Transverse colon (tissue), 4 donors: Measurements from ENCODE around the gene GALNT6. TPM values are rescaled to one million over a fixed set of nuclear protein-coding genes. Genes with fewer than 3 reads are reported as not detected.

Source experiments
- DNase-seq: peaks from one replicate; pipeline ENCODE4 v3.0.0-alpha.2; 2019
- H3K27ac ChIP-seq, 4 donors: fragments of 200-600 bp; sonication (generic); 2 replicates each; pipeline ENCODE4 v1.5.1; 2016 to 2018; ENCODE audit warnings: inconsistent platforms in 4 of 4
- H3K27me3 ChIP-seq: fragments of 200-600 bp; sonication (generic); 2 replicates; pipeline ENCODE4 v1.5.1; 2017; ENCODE audit warnings: inconsistent platforms
- H3K36me3 ChIP-seq, 4 donors: fragments of 200-600 bp; sonication (generic); 2 replicates each; pipeline ENCODE4 v1.5.1; 2017 to 2019; ENCODE audit warnings: inconsistent platforms in 4 of 4
- H3K4me1 ChIP-seq, 4 donors: fragments of 200-600 bp; sonication (generic); 2 replicates each; pipeline ENCODE4 v1.5.1; 2017 to 2020; ENCODE audit warnings: inconsistent platforms in 4 of 4
- H3K4me3 ChIP-seq, 4 donors: fragments of 200-600 bp; sonication (generic); 1 replicate in 1 of 4; 2 replicates in 3 of 4; pipeline versions ENCODE4 v1.5.1 to v1.6.1; 2017 to 2019; ENCODE audit warnings: inconsistent platforms in 4 of 4
- H3K9me3 ChIP-seq, 2 donors: fragments of 200-600 bp; sonication (generic); 2 replicates each; pipeline ENCODE4 v1.5.1; 2017 to 2019; ENCODE audit warnings: inconsistent platforms in 2 of 2
- EP300 ChIP-seq: sonication (generic); formaldehyde crosslinking; IDR thresholded peaks from one replicate; pipeline ENCODE4 v1.6.1; 2017; ENCODE audit warnings: antibody characterized with exemption, low read depth
- POLR2A ChIP-seq: fragments of 450-650 bp; IDR thresholded peaks from one replicate; pipeline ENCODE4 v1.6.1; 2016; ENCODE audit warnings: antibody characterized with exemption, mild to moderate bottlenecking, moderate library complexity
- POLR2AphosphoS5 ChIP-seq, 3 donors: sonication (generic); formaldehyde crosslinking; IDR thresholded peaks; one replicate each; pipeline ENCODE4 v1.6.1; 2016; ENCODE audit warnings: antibody characterized with exemption in 3 of 3
- WGBS, 2 donors: methylation state at CpG; one replicate each; pipeline ENCODE4 v1.1.5; 2018; ENCODE audit warnings: low coverage in 1 of 2; 5-methylcytosine and 5-hydroxymethylcytosine counted together
- in situ Hi-C, 4 donors: fragments of 200-750 bp; cut with MboI; loops; one replicate each; pipeline versions ENCODE4 v1.15.0 to v1.15.1; 2017; ENCODE audit warnings: low sequenced_read_pairs in 3 of 4, low pct_ligation_motif_present in 1 of 4, low pct_unique_long_range_greater_than_20kb in 1 of 4
- intact Hi-C: fragments of 100-400 bp; cut with DNase I; formaldehyde crosslinking; loops from one replicate; pipeline ENCODE4 v1.15.1; 2023; ENCODE audit warnings: low total_unique reads
- total RNA-seq, 4 donors: library from RNA; depleted of rRNA; stranded (reverse); fragments of >200 nt; gene quantifications; one replicate each; pipeline ENCODE4 v1.1.0, GENCODE V29; 2016
- TF ChIP-seq, protein P1 (sequence below), 5 experiments: fragments of 200-600 bp in 3 of 5; fragments of 450-650 bp in 2 of 5; sonication (generic) in 3 of 5; IDR thresholded peaks; 1 replicate in 2 of 5; 2 replicates in 3 of 5; pipeline ENCODE4 v1.5.1; 2016 to 2017; ENCODE audit warnings: antibody characterized with exemption in 5 of 5, inconsistent platforms in 3 of 5, mild to moderate bottlenecking in 2 of 5, moderate library complexity in 1 of 5

The GALNT6 gene
- total RNA-seq, 4 donors from 2014 or later, result 17.5 to 52.7 (median 26.8) TPM

DNA sequence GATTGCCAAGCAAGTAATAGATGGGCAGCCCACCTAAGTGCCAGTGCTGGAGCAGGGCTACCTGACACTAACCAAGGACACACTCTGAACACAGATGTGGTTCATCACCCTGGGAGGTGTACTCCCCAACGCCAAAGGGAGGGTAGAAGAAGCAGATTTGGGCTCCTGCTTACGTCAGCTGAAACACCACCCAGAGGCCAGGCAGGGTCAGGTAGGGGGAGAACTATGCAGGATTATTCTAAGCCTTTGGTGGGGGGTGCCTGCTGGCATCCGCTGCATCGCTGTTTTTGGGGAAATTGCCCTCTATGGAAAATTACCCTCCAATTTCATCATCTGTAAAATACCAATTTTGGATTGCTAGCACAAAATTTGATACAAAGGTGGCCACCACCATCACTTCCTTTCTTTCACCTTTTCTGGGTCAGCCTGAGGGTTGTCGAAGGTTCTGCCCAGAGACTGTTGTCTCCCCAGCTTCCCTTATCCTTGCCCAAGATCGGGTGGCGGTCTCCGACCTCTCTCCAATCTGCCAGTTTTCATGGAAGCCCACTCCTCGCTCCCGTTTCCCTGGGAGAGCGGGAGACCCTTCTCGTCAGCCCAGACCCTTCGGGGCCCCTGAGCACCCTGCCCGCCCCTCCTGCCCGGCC is 67.8 kb downstream of the GALNT6 start:
- Histone ChIP-seq H3K27ac (peak overlapping the region; percentile 67 to 84 (median 74)), H3K4me3 (peak overlapping the region in 3 of 4 donors; percentile 14 to 41 (median 28)), H3K36me3 (no peaks in the 10 kb centered on the region), H3K27me3 (no peaks in the 10 kb centered on the region), H3K9me3 (no peaks in the 10 kb centered on the region), H3K4me1 (peaks cover 0 to 44% (median 18%) of the 10 kb centered on the region in 4 donors)
- intact Hi-C loops (no loop called here), in situ Hi-C loops (no loop called here)
- peak; percentile 53 for DNase-seq
- WGBS, 2 donors, result 67% methylated on average over 4 to 15 of the region's 15 CpGs
- TF ChIP-seq POLR2A, result no peak
- peak in 1 of 3 donors; percentile 16 for TF ChIP-seq POLR2AphosphoS5 (IDR thresholded peaks at IDR 0.05)
- TF ChIP-seq, protein P1, sequence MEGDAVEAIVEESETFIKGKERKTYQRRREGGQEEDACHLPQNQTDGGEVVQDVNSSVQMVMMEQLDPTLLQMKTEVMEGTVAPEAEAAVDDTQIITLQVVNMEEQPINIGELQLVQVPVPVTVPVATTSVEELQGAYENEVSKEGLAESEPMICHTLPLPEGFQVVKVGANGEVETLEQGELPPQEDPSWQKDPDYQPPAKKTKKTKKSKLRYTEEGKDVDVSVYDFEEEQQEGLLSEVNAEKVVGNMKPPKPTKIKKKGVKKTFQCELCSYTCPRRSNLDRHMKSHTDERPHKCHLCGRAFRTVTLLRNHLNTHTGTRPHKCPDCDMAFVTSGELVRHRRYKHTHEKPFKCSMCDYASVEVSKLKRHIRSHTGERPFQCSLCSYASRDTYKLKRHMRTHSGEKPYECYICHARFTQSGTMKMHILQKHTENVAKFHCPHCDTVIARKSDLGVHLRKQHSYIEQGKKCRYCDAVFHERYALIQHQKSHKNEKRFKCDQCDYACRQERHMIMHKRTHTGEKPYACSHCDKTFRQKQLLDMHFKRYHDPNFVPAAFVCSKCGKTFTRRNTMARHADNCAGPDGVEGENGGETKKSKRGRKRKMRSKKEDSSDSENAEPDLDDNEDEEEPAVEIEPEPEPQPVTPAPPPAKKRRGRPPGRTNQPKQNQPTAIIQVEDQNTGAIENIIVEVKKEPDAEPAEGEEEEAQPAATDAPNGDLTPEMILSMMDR (IDR thresholded peaks at IDR 0.05), result no peak
- no peak for TF ChIP-seq EP300

DNA sequence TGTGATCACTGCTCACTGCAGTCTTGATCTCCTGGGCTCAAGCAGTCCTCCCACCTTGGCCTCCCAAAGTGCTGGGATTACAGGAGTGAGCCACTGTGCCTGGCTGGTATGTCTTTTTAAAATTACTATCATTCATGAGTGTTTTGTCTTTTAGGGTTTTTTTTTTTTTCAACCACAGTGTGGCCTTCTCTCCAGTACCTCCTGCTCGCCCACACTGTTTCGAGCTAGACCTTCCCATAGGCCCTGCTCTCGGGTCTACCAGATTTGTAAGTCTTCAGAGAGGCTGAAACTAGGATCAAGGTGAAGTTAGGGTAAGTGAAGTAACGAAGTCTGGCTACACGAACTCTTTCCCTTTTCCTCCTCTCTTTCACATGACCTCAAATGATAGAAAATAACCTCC is 68.8 kb downstream of the GALNT6 start:
- no peaks in the 10 kb centered on the region for H3K9me3 ChIP-seq
- peaks cover 0 to 46% (median 20%) of the 10 kb centered on the region in 4 donors for H3K4me1 ChIP-seq
- H3K36me3 ChIP-seq, result no peaks in the 10 kb centered on the region
- 80% methylated on average over 5 of the region's 5 CpGs; no CpG with 5 or more reads in 1 of the 2 donors for WGBS, 2 donors
- H3K27me3 ChIP-seq, result no peaks in the 10 kb centered on the region
- H3K4me3 ChIP-seq, result peak overlapping the region in 1 of 4 donors; percentile 41
- TF ChIP-seq EP300 (no peak), POLR2AphosphoS5 (IDR thresholded peaks at IDR 0.05) (no peak), POLR2A (no peak)
- TF ChIP-seq, protein P1 (IDR thresholded peaks at IDR 0.05), result no peak
- intact Hi-C loops, result no loop called here
- in situ Hi-C loops, result no loop called here
- H3K27ac ChIP-seq, result peak overlapping the region; percentile 67 to 84 (median 74)
- DNase-seq, result no peak

DNA sequence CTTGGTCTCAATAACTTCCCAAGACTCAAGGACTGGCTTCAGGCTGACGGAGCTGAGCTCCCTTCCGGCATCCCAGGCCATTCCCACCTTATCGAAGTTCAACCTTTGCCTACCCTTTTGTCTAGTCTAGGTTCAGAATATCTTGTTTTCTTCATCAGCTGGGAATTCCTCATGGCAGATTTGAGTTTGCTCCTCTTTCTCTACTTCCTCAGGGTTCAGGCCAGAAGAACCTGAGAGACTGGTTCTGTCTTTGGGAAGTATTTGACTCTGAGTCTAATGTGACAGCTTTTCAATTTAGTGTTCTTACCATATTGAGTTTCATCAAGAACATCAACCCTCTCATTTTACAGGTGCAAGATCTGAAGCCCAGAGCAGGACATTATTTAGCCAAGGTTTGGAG is 69.3 kb downstream of the GALNT6 start:
- peak overlapping the region in 3 of 4 donors; percentile 67 to 84 (median 75) for H3K27ac ChIP-seq
- intact Hi-C loops, result no loop called here

GRCh38 chr12:51320695-51321320 is 70.4 kb downstream of the GALNT6 start:
- Histone ChIP-seq H3K36me3 (no peaks in the 10 kb centered on the region), H3K4me3 (no peak overlapping the region), H3K9me3 (no peaks in the 10 kb centered on the region), H3K27me3 (no peaks in the 10 kb centered on the region), H3K27ac (peak overlapping the region in 3 of 4 donors; percentile 31 to 65 (median 55)), H3K4me1 (peaks cover 0 to 36% (median 20%) of the 10 kb centered on the region in 4 donors)
- DNase-seq, result peak; percentile 46
- intact Hi-C loops (no loop called here), in situ Hi-C loops (no loop called here)
- TF ChIP-seq POLR2A, result no peak
- TF ChIP-seq, protein P1 (IDR thresholded peaks at IDR 0.05), result no peak
- TF ChIP-seq POLR2AphosphoS5 (IDR thresholded peaks at IDR 0.05), result no peak
- WGBS, 2 donors, result 26 to 30% methylated on average over 3 of the region's 3 CpGs

More for the DNA sequence above, 69.3 kb downstream of the GALNT6 start:
- Histone ChIP-seq H3K27me3 (no peaks in the 10 kb centered on the region), H3K4me1 (peaks cover 0 to 41% (median 20%) of the 10 kb centered on the region in 4 donors), H3K9me3 (no peaks in the 10 kb centered on the region), H3K36me3 (no peaks in the 10 kb centered on the region), H3K4me3 (peak overlapping the region in 1 of 4 donors; percentile 41)
- in situ Hi-C loops, result no loop called here
- WGBS, 2 donors, result 89 to 95% methylated on average over 3 of the region's 3 CpGs
- DNase-seq, result no peak
- no peak for TF ChIP-seq EP300
- TF ChIP-seq, protein P1 (IDR thresholded peaks at IDR 0.05), result no peak
